Measurements from ENCODE around the gene AMHR2. TPM values are rescaled to one million over a fixed set of nuclear protein-coding genes. Genes with fewer than 3 reads are reported as not detected.

The AMHR2 gene
- total and polyA plus RNA-seq, 9 of the 15 experiments (the other 6 are each of a cell fraction or from before 2014, with no cell fraction given), result 8.9 to 49.7 (median 19.3) TPM

- H4K20me1 ChIP-seq (replicated peaks; ENCODE audit: control insufficient read depth, insufficient read depth, low read length), result no peaks in the 10 kb centered on the region
- H3K27me3 ChIP-seq (ENCODE audit: control insufficient read depth in 2 of 2, insufficient read depth in 2 of 2, low read length in 2 of 2), result no peaks in the 10 kb centered on the region
- H3K27ac ChIP-seq (ENCODE audit: extremely low read depth, low read depth, low read length), result no peak overlapping the region
- intact Hi-C loops (cut with micrococcal nuclease) (no loop called here), in situ Hi-C loops (cut with MboI) (no loop called here)
- TF ChIP-seq, protein P1, sequence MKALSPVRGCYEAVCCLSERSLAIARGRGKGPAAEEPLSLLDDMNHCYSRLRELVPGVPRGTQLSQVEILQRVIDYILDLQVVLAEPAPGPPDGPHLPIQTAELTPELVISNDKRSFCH (CRISPR knock-in tag; IDR thresholded peaks at IDR 0.05), result no peak
- TF ChIP-seq, protein P1 (tag; IDR thresholded peaks at IDR 0.05), result no peak
- TF ChIP-seq, protein P2, sequence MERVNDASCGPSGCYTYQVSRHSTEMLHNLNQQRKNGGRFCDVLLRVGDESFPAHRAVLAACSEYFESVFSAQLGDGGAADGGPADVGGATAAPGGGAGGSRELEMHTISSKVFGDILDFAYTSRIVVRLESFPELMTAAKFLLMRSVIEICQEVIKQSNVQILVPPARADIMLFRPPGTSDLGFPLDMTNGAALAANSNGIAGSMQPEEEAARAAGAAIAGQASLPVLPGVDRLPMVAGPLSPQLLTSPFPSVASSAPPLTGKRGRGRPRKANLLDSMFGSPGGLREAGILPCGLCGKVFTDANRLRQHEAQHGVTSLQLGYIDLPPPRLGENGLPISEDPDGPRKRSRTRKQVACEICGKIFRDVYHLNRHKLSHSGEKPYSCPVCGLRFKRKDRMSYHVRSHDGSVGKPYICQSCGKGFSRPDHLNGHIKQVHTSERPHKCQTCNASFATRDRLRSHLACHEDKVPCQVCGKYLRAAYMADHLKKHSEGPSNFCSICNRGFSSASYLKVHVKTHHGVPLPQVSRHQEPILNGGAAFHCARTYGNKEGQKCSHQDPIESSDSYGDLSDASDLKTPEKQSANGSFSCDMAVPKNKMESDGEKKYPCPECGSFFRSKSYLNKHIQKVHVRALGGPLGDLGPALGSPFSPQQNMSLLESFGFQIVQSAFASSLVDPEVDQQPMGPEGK (CRISPR knock-in tag; IDR thresholded peaks at IDR 0.05; ENCODE audit: borderline replicate concordance), result no peak
- no peak for TF ChIP-seq ELF2 (CRISPR knock-in tag; IDR thresholded peaks at IDR 0.05)
- no peak for TF ChIP-seq CTBP1 (IDR thresholded peaks at IDR 0.05; ENCODE audit: borderline replicate concordance)
- TF ChIP-seq ZNF3 (CRISPR knock-in tag; IDR thresholded peaks at IDR 0.05), result no peak
- no peak for TF ChIP-seq COPS2 (conservative IDR thresholded peaks at IDR 0.05)
- no peaks in the 10 kb centered on the region for H3K9me3 ChIP-seq (replicated peaks; ENCODE audit: control insufficient read depth, insufficient read depth, low read depth, low read length)
- H3K4me3 ChIP-seq, result no peak overlapping the region
- H3K36me3 ChIP-seq (ENCODE audit: control insufficient read depth, insufficient read depth, low read length), result peaks cover 10% of the 10 kb centered on the region; the same call in 1 of the 3 replicates
- H2AFZ ChIP-seq (ENCODE audit: low read depth, low read length), result no peak overlapping the region
- FAIRE-seq (no peak), DNase-seq (ENCODE audit: extremely low read depth in 1 of 4, low spot score in 3 of 4) (no peak), ATAC-seq (no peak)
- ChIA-PET POLR2A (interaction anchor here (0.6 to 0.9 kb wide), 3 partner anchors 24 to 63 kb away, joined by 3 to 7 read pairs (median 4); no protein-coding TSS in a partner anchor), CTCF (ENCODE audit: low intra/inter-chr PET ratio) (no interaction called here)
- no peak overlapping the region for H3K4me2 ChIP-seq (ENCODE audit: insufficient read depth, low read length)
- no peaks in the 10 kb centered on the region for H3K79me2 ChIP-seq (ENCODE audit: control insufficient read depth, insufficient read depth, low read length)
- WGBS (ENCODE audit: insufficient coverage, low coverage, missing lambda C conversion rate), result 90% methylated on average over 3 of the region's 3 CpGs
- H3K4me1 ChIP-seq (replicated peaks in 1 of 2; ENCODE audit: control insufficient read depth in 2 of 2, insufficient read depth in 2 of 2, low read length in 2 of 2), result peaks cover 17 to 26% of the 10 kb centered on the region in 2 experiments
- H3K9ac ChIP-seq (ENCODE audit: insufficient read depth in 1 of 2, low read depth in 2 of 2, low read length in 2 of 2), result no peak overlapping the region
- BruUV-seq (replicated peaks), result no TSS peak
- H3K9me1 ChIP-seq (ENCODE audit: control insufficient read depth, insufficient read depth, low read length), result no peaks in the 10 kb centered on the region
Measured at GRCh38 chr12:53418221-53418620, 5.4 kb upstream of the AMHR2 start.

All from K562 (cell line).